ENCODE data around the gene ISG15.
"Not testable (repeated sequence)": the region's sequence is repeated elsewhere in the genome, so short reads cannot be mapped to it uniquely, and the experiment has no call there.

Gene ISG15

GRCh38 chr1:975365-975764 lies 37.9 kb upstream of the ISG15 start:
- DNase-seq (ENCODE audit: low read depth, low spot score), result no peak

GRCh38 chr1:975896-976683 lies 37.2 kb upstream of the ISG15 start:
- DNase-seq (ENCODE audit: low read depth, low spot score), result no peak

GRCh38 chr1:976791-977190 lies 36.5 kb upstream of the ISG15 start:
- DNase-seq (ENCODE audit: low read depth, low spot score), result not testable (repeated sequence)

GRCh38 chr1:978069-978834 lies 35.0 kb upstream of the ISG15 start:
- no peak for DNase-seq (ENCODE audit: low read depth, low spot score)

GRCh38 chr1:978835-979743 lies 34.2 kb upstream of the ISG15 start:
- no peak for DNase-seq (ENCODE audit: low read depth, low spot score)

GRCh38 chr1:979744-980072 lies 33.6 kb upstream of the ISG15 start:
- DNase-seq (ENCODE audit: low read depth, low spot score), result no peak

- DNase-seq (ENCODE audit: low read depth, low spot score), result no peak
Observed at GRCh38 chr1:980137-980571, 33.1 kb upstream of the ISG15 start.

- no peak for DNase-seq (ENCODE audit: low read depth, low spot score)
Observed at GRCh38 chr1:980602-981395, 32.5 kb upstream of the ISG15 start.

- DNase-seq (ENCODE audit: low read depth, low spot score), result no peak
Observed at GRCh38 chr1:981491-981954, 31.8 kb upstream of the ISG15 start.

- no peak for DNase-seq (ENCODE audit: low read depth, low spot score)
Observed at GRCh38 chr1:981955-982558, 31.2 kb upstream of the ISG15 start, which contains the start of gene PERM1. Gene PERM1 (minus strand): TSS chr1:982093. CDS start chr1:981029, 1,064 bp downstream.

GRCh38 chr1:982765-983436 lies 30.4 kb upstream of the ISG15 start:
- no peak for DNase-seq (ENCODE audit: low read depth, low spot score)

- no peak for DNase-seq (ENCODE audit: low read depth, low spot score)
Observed at GRCh38 chr1:983798-984475, 29.4 kb upstream of the ISG15 start.

- DNase-seq (ENCODE audit: low read depth, low spot score), result no peak
Observed at GRCh38 chr1:984476-984814, 28.9 kb upstream of the ISG15 start.

- DNase-seq (ENCODE audit: low read depth, low spot score), result no peak
Observed at GRCh38 chr1:985126-985525, 28.2 kb upstream of the ISG15 start.

GRCh38 chr1:988061-988460 lies 25.2 kb upstream of the ISG15 start:
- not testable (repeated sequence) for DNase-seq (ENCODE audit: low read depth, low spot score)

GRCh38 chr1:991275-991674 lies 22.0 kb upstream of the ISG15 start:
- not testable (repeated sequence) for DNase-seq (ENCODE audit: low read depth, low spot score)

GRCh38 chr1:991895-992294 lies 21.4 kb upstream of the ISG15 start:
- no peak for DNase-seq (ENCODE audit: low read depth, low spot score)

GRCh38 chr1:992362-992761 lies 20.9 kb upstream of the ISG15 start:
- no peak for DNase-seq (ENCODE audit: low read depth, low spot score)

- no peak for DNase-seq (ENCODE audit: low read depth, low spot score)
Observed at GRCh38 chr1:993379-993995, 19.8 kb upstream of the ISG15 start.
